GM12892 (cell line): ENCODE measurements around the gene SECISBP2L.
A peak's percentile ranks its signal among the peaks of the same experiment; 100 is the strongest.

Experiments
- DNase-seq: peaks from one replicate; pipeline ENCODE4 v3.0.0; 2011; ENCODE audit not compliant: insufficient read length
- FAIRE-seq: peaks from 2 replicates; lab custom pipeline; 2011; peaks lifted over from hg19 to GRCh38; lab: Jason Lieb, UNC
- POLR2A ChIP-seq: IDR thresholded peaks from 2 replicates; pipeline ENCODE4 v1.6.1; 2011; ENCODE audit warnings: low read depth, low read length, control low read depth
- POLR2AphosphoS5 ChIP-seq: IDR thresholded peaks from 2 replicates; pipeline ENCODE4 v1.6.1; 2011; ENCODE audit warnings: low read depth, low read length, control low read depth
- TAF1 ChIP-seq: IDR thresholded peaks from 2 replicates; pipeline ENCODE4 v1.6.1; 2011; ENCODE audit warnings: low read depth, mild to moderate bottlenecking, control low read depth, low read length, borderline replicate concordance

Gene SECISBP2L

GRCh38 chr15:48966595-48967301, 79.5 kb downstream of the SECISBP2L start:
- DNase-seq, result no peak
- no peak for TF ChIP-seq POLR2AphosphoS5
- FAIRE-seq, result peak; percentile 82

- FAIRE-seq (peak; percentile 68), DNase-seq (no peak)
- TF ChIP-seq TAF1, result no peak
- TF ChIP-seq POLR2A, result no peak
- no peak for TF ChIP-seq POLR2AphosphoS5
Measured at GRCh38 chr15:48965972-48966371, 80.3 kb downstream of the SECISBP2L start.

- no peak for FAIRE-seq
- no peak for DNase-seq
- TF ChIP-seq POLR2AphosphoS5, result no peak
- no peak for TF ChIP-seq POLR2A
- no peak for TF ChIP-seq TAF1
Measured at GRCh38 chr15:48964898-48965297, 81.3 kb downstream of the SECISBP2L start.

- TF ChIP-seq POLR2A, result no peak
- no peak for TF ChIP-seq TAF1
- no peak for TF ChIP-seq POLR2AphosphoS5
- no peak for FAIRE-seq
- no peak for DNase-seq
Measured at GRCh38 chr15:48963524-48964113, 82.6 kb downstream of the SECISBP2L start, which contains the start of gene SHC4. TSS of gene SHC4 (minus strand) at chr15:48963919. CDS start at chr15:48963015, 904 bp downstream.

GRCh38 chr15:48962662-48963523, 83.4 kb downstream of the SECISBP2L start:
- DNase-seq (peak; percentile 9), FAIRE-seq (no peak)
- TF ChIP-seq TAF1 (no peak), POLR2A (no peak), POLR2AphosphoS5 (no peak)

GRCh38 chr15:48955967-48956366, 90.3 kb downstream of the SECISBP2L start:
- DNase-seq (no peak), FAIRE-seq (no peak)

GRCh38 chr15:48955370-48955769, 90.9 kb downstream of the SECISBP2L start:
- TF ChIP-seq POLR2A (no peak), TAF1 (no peak), POLR2AphosphoS5 (no peak)
- no peak for DNase-seq
- FAIRE-seq, result no peak

More at GRCh38 chr15:48955967-48956366, 90.3 kb downstream of the SECISBP2L start:
- TF ChIP-seq TAF1 (no peak), POLR2A (no peak), POLR2AphosphoS5 (no peak)

- no peak for TF ChIP-seq TAF1
- TF ChIP-seq POLR2A, result no peak
- no peak for TF ChIP-seq POLR2AphosphoS5
- DNase-seq, result no peak
- no peak for FAIRE-seq
Measured at GRCh38 chr15:48954538-48954937, 91.7 kb downstream of the SECISBP2L start.

- TF ChIP-seq POLR2AphosphoS5, result no peak
- TF ChIP-seq TAF1, result no peak
- no peak for TF ChIP-seq POLR2A
- FAIRE-seq (no peak), DNase-seq (no peak)
Measured at GRCh38 chr15:48946840-48947187, 99.4 kb downstream of the SECISBP2L start.

GRCh38 chr15:48946074-48946839, 100.0 kb downstream of the SECISBP2L start:
- DNase-seq, result no peak
- TF ChIP-seq POLR2A (no peak), POLR2AphosphoS5 (no peak), TAF1 (no peak)
- FAIRE-seq, result no peak

GRCh38 chr15:48945386-48945785, 100.9 kb downstream of the SECISBP2L start:
- TF ChIP-seq TAF1 (no peak), POLR2AphosphoS5 (no peak), POLR2A (no peak)
- FAIRE-seq, result no peak

More at GRCh38 chr15:48945386-48945785, 100.9 kb downstream of the SECISBP2L start:
- no peak for DNase-seq
